Endodermal cell (in vitro differentiated cells): ENCODE measurements around the gene REEP2. TPM values are rescaled to one million over a fixed set of nuclear protein-coding genes. Genes with fewer than 3 reads are reported as not detected.
A peak's percentile ranks its signal among the peaks of the same experiment; 100 is the strongest.

ENCODE experiments used
- DNase-seq: peaks from one replicate; pipeline ENCODE4 v3.0.0-alpha.2; 2017
- H3K27ac ChIP-seq: 2 replicates; pipeline ENCODE4 v1.5.1; 2013; ENCODE audit warnings: mild to moderate bottlenecking, low read depth, low read length, moderate library complexity
- H3K27me3 ChIP-seq: 2 replicates; pipeline ENCODE4 v1.6.1; 2013; ENCODE audit warnings: mild to moderate bottlenecking, low read length, moderate library complexity; ENCODE audit not compliant: insufficient read depth, control insufficient read depth, poor library complexity, severe bottlenecking
- H3K36me3 ChIP-seq: 2 replicates; pipeline ENCODE4 v1.7.0; 2013; ENCODE audit warnings: mild to moderate bottlenecking, low read length, moderate library complexity; ENCODE audit not compliant: control insufficient read depth, insufficient read depth
- H3K4me1 ChIP-seq: one replicate; pipeline ENCODE4 v1.7.0; 2013; ENCODE audit warnings: low read length; ENCODE audit not compliant: control insufficient read depth, insufficient read depth
- H3K4me3 ChIP-seq: 2 replicates; pipeline ENCODE4 v1.5.1; 2013; ENCODE audit warnings: mild to moderate bottlenecking, low read length, moderate library complexity
- H3K9ac ChIP-seq: 2 replicates; pipeline ENCODE4 v1.6.1; 2013; ENCODE audit warnings: mild to moderate bottlenecking, low read length, moderate library complexity; ENCODE audit not compliant: poor library complexity, severe bottlenecking; ENCODE audit errors: extremely low read depth
- H3K9me3 ChIP-seq: 2 replicates; pipeline ENCODE4 v1.6.1; 2013; ENCODE audit warnings: mild to moderate bottlenecking, low read length, moderate library complexity; ENCODE audit not compliant: control insufficient read depth
- H3K27ac Mint-ChIP-seq: 2 replicates; pipeline ENCODE4 v1.8.0; 2020; ENCODE audit warnings: mixed read lengths
- H3K27me3 Mint-ChIP-seq: 2 replicates; pipeline ENCODE4 v1.8.0; 2021; ENCODE audit warnings: mild to moderate bottlenecking, mixed read lengths; ENCODE audit not compliant: insufficient read depth
- H3K36me3 Mint-ChIP-seq: 2 replicates; pipeline ENCODE4 v1.8.0; 2020; ENCODE audit warnings: low read depth, mixed read lengths
- H3K4me1 Mint-ChIP-seq: 2 replicates; pipeline ENCODE4 v1.8.0; 2020; ENCODE audit warnings: mixed read lengths
- H3K4me3 Mint-ChIP-seq: 2 replicates; pipeline ENCODE4 v1.8.0; 2020; ENCODE audit warnings: mild to moderate bottlenecking, moderate library complexity, mixed read lengths
- H3K9me3 Mint-ChIP-seq: 2 replicates; pipeline ENCODE4 v1.8.0; 2020; ENCODE audit warnings: mild to moderate bottlenecking, mixed read lengths
- WGBS, 2 experiments: methylation state at CpG; one replicate each; pipeline versions ENCODE4 v1.1.5 to v1.1.7; 2013; ENCODE audit warnings: missing lambda C conversion rate in 2 of 2, mixed read lengths in 1 of 2; ENCODE audit not compliant: insufficient coverage in 1 of 2, insufficient read length in 1 of 2; 5-methylcytosine and 5-hydroxymethylcytosine counted together
- total RNA-seq, 2 donors: library from RNA; stranded (reverse); fragmentation: NEBNext Ultra II Directional in 1 of 2; extraction: Animal tissue kit (Norgen Biotek cat#: 25700) in 1 of 2; gene quantifications; 2 replicates in 1 of 2; 3 replicates in 1 of 2; pipeline ENCODE4 v1.2.1, GENCODE V29; 2021
- TF ChIP-seq, protein P1 (sequence below): fragments of 200-600 bp; sonication (generic); conservative IDR thresholded peaks from 2 replicates; pipeline ENCODE4 v1.5.0; 2021; ENCODE audit warnings: antibody characterized with exemption, mild to moderate bottlenecking

REEP2 gene
- total RNA-seq, 2 donors from 2014 or later = 17.7 to 26.9 TPM

DNA sequence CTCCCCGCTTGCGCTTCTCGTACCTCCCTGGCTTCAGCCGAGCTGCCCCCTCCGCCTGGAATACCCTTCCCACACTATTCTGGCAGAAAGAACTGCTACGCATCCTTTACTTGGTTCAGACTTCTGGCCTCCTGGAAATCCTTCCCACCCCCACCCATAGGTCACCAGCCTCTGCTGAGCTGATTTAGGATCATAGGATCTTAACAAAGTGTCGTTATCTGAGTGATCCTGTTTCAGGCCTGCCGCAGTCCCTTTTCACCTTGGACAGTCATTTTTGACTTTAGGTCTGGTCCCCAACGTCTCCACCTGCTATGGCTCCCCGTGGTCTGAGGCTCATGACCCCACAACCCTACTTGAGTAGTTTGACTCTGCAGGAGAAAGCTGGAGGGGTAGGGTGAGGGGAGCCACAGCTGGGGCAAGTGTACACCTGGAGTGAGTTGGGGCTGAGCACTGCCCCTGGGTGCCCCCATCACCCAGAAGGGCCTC lies 53.7 kb downstream of the REEP2 start:
- H3K9ac ChIP-seq = peak overlapping the region; percentile 30
- H3K9me3 ChIP-seq = no peaks in the 10 kb centered on the region
- peak overlapping the region; percentile 60 for H3K27ac Mint-ChIP-seq

DNA sequence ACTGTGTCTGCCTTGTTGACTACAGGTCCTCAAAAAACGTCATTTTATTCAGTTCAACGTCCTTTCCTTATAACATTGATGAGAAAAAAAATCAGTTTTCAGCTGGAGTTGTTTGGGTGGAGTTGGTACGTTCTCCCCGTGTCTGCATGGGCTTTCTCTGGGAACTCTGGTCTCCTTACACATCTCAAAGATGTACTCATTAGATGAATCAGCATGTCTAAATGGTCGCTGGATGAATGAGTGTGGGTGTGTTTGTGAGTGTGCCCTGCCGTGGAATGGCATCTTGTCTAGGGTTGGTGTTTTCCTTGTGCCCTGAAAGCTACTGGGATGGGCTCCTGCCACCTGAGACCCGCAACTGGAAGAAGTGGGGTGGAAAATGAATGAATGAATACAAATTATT lies 56.5 kb downstream of the REEP2 start:
- Histone ChIP-seq H3K27me3 (peaks cover 14% of the 10 kb centered on the region), H3K9me3 (no peaks in the 10 kb centered on the region), H3K36me3 (no peaks in the 10 kb centered on the region), H3K27ac (no peak overlapping the region), H3K4me3 (no peak overlapping the region), H3K9ac (no peak overlapping the region), H3K4me1 (peaks cover 8% of the 10 kb centered on the region)
- TF ChIP-seq, protein P1, sequence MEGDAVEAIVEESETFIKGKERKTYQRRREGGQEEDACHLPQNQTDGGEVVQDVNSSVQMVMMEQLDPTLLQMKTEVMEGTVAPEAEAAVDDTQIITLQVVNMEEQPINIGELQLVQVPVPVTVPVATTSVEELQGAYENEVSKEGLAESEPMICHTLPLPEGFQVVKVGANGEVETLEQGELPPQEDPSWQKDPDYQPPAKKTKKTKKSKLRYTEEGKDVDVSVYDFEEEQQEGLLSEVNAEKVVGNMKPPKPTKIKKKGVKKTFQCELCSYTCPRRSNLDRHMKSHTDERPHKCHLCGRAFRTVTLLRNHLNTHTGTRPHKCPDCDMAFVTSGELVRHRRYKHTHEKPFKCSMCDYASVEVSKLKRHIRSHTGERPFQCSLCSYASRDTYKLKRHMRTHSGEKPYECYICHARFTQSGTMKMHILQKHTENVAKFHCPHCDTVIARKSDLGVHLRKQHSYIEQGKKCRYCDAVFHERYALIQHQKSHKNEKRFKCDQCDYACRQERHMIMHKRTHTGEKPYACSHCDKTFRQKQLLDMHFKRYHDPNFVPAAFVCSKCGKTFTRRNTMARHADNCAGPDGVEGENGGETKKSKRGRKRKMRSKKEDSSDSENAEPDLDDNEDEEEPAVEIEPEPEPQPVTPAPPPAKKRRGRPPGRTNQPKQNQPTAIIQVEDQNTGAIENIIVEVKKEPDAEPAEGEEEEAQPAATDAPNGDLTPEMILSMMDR = no peak
- 92 to 100% methylated on average over 2 to 7 of the region's 7 CpGs for WGBS, 2 experiments
- H3K4me3 Mint-ChIP-seq = no peak overlapping the region
- H3K4me1 Mint-ChIP-seq = peaks cover 22% of the 10 kb centered on the region
- DNase-seq = no peak
- no peak overlapping the region for H3K27ac Mint-ChIP-seq
- H3K9me3 Mint-ChIP-seq = no peaks in the 10 kb centered on the region
- H3K36me3 Mint-ChIP-seq = no peaks in the 10 kb centered on the region
- peaks cover 12% of the 10 kb centered on the region for H3K27me3 Mint-ChIP-seq

More for the DNA sequence above, 53.7 kb downstream of the REEP2 start:
- Histone ChIP-seq H3K36me3 (no peaks in the 10 kb centered on the region), H3K27me3 (peaks cover 36% of the 10 kb centered on the region), H3K4me1 (peaks cover 16% of the 10 kb centered on the region), H3K4me3 (peak overlapping the region; percentile 72), H3K27ac (no peak overlapping the region)
- TF ChIP-seq, protein P1 = no peak
- H3K4me3 Mint-ChIP-seq = peak overlapping the region; percentile 66
- H3K9me3 Mint-ChIP-seq = no peaks in the 10 kb centered on the region
- H3K27me3 Mint-ChIP-seq = peaks cover 32% of the 10 kb centered on the region
- H3K4me1 Mint-ChIP-seq = peaks cover 40% of the 10 kb centered on the region
- peak; percentile 50 for DNase-seq
- 46 to 47% methylated on average over 3 to 10 of the region's 10 CpGs for WGBS, 2 experiments
- H3K36me3 Mint-ChIP-seq = no peaks in the 10 kb centered on the region

Other genes with a start within 250 kb of the REEP2 start
- 10 to 100 TPM; 40.9 to 45.7 TPM for gene CDC23, start 225.7 kb upstream of the REEP2 start, total RNA-seq
- under 1 TPM in 1 of 2 donors, not detected in 1; 0.13 TPM for gene GFRA3, start 164.4 kb upstream of the REEP2 start, total RNA-seq
- 10 to 100 TPM; 14.8 to 30.6 TPM for gene CDC25C, start 107.3 kb upstream of the REEP2 start, total RNA-seq
- gene FAM53C, start 100.8 kb upstream of the REEP2 start, total RNA-seq = 10 to 100 TPM; 41.6 to 46.4 TPM
- gene KDM3B, start 86.4 kb upstream of the REEP2 start, total RNA-seq = 100 to 1,000 TPM in 1 of 2 donors, 10 to 100 TPM in 1; 98.2 to 104 TPM
- 10 to 100 TPM in 1 of 2 donors, 1 to 10 TPM in 1; 9.9 to 14.2 TPM for gene EGR1, start 26.4 kb downstream of the REEP2 start, total RNA-seq
- 100 to 1,000 TPM; 106 to 109 TPM for gene ETF1, start 104.2 kb downstream of the REEP2 start, total RNA-seq
- 100 to 1,000 TPM; 201 to 212 TPM for gene HSPA9, start 136.3 kb downstream of the REEP2 start, total RNA-seq